Right lobe of liver (tissue), 6 donors: ENCODE data around the gene DIS3L2. TPM values are rescaled to one million over a fixed set of nuclear protein-coding genes. Genes with fewer than 3 reads are reported as not detected.

ENCODE experiments used
- ATAC-seq, 4 donors: fragments of 200-7000 bp; cut with Tn5 transposase; one replicate each; pipeline ENCODE4 v1.9.1; 2020; ENCODE audit warnings: mild to moderate bottlenecking in 4 of 4, moderate library complexity in 4 of 4
- DNase-seq, 3 donors: peaks; one replicate each; pipeline ENCODE4 v3.0.0-alpha.2; 2020
- H3K27ac ChIP-seq, 3 donors: fragments of 200-600 bp; one replicate each; pipeline ENCODE4 v1.8.0; 2022
- H3K27me3 ChIP-seq, 2 donors: fragments of 200-600 bp; one replicate each; pipeline ENCODE4 v1.8.0; 2022
- H3K36me3 ChIP-seq, 4 donors: fragments of 200-600 bp; sonication (generic) in 1 of 4; one replicate each; pipeline versions ENCODE4 v1.5.1 to v1.8.0; 2017 to 2022; ENCODE audit warnings: control low read depth in 1 of 4
- H3K4me1 ChIP-seq, 4 donors: fragments of 200-600 bp; sonication (generic) in 1 of 4; one replicate each; pipeline versions ENCODE4 v1.5.1 to v1.8.0; 2017 to 2022; ENCODE audit warnings: control low read depth in 1 of 4
- H3K4me3 ChIP-seq, 3 donors: fragments of 200-600 bp; one replicate each; pipeline ENCODE4 v1.8.0; 2022
- H3K9me3 ChIP-seq, 4 donors: fragments of 200-600 bp; sonication (generic) in 1 of 4; one replicate each; pipeline versions ENCODE4 v1.5.1 to v1.8.0; 2017 to 2022; ENCODE audit warnings: control low read depth in 1 of 4
- POLR2A ChIP-seq: fragments of 450-650 bp; IDR thresholded peaks from one replicate; pipeline ENCODE4 v1.6.1; 2017; ENCODE audit warnings: antibody characterized with exemption, mild to moderate bottlenecking
- WGBS: methylation state at CpG from one replicate; pipeline ENCODE4 v1.1.6; 2018; ENCODE audit warnings: low coverage, low lambda C conversion rate; ENCODE audit not compliant: insufficient coverage; ENCODE audit errors: missing lambda C conversion rate; 5-methylcytosine and 5-hydroxymethylcytosine counted together
- intact Hi-C, 2 donors: fragments of 100-400 bp; cut with DNase I; formaldehyde crosslinking; loops; one replicate each; pipeline versions ENCODE4 v1.11.2 to v1.14.1; 2022
- total RNA-seq, 6 experiments: library from RNA; depleted of rRNA in 2 of 6; stranded (reverse); fragments of >200 nt in 2 of 6; fragmentation: NEBNext Ultra II Directional in 3 of 6; extraction: Animal tissue kit (Norgen Biotek cat#: 25700) in 3 of 6; gene quantifications; one replicate each; pipeline versions ENCODE4 v1.1.0 to v1.2.4, GENCODE V29; 2016 to 2023
- TF ChIP-seq, protein P1 (sequence below), 4 donors: fragments of 200-600 bp in 3 of 4; fragments of 450-650 bp in 1 of 4; IDR thresholded peaks; one replicate each; pipeline versions ENCODE4 v1.5.1 to v1.8.0; 2016 to 2022; ENCODE audit warnings: antibody characterized with exemption in 4 of 4, mild to moderate bottlenecking in 2 of 4
- donor health status: DM: no; HTN: yes; CAD: no.
- donor health status: DM: no; HTN: no; CAD: no.
- donor health status: DM: no; HTN: no; CAD: no.
- donor health status: DM: no; HTN: yes; CAD: no.
- donor health status: DM: no; HTN: yes; CAD: no.

Gene DIS3L2
- total RNA-seq, 6 experiments from 2014 or later = 8.1 to 22.3 (median 16.7) TPM

DNA sequence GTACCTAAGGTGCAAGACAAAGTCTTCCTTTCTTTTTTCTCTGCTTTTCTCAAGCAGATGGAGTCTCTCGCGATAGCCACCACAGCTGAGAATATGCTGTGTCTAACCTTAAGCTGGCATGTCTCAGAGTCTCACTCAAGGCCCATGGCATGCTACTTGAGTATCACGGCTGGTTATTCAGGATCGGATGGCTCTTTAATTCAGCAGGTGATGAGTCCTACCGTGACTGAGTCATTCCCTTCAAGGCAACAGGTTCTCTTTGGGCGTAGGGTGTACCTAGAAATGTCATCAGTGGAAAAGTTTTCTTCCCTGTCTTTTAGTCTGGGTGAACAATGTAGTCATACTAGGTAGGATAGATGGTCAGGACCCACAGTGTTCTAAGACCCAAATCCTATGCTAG lies 136.2 kb downstream of the DIS3L2 start:
- H3K27me3 ChIP-seq = no peaks in the 10 kb centered on the region
- H3K4me1 ChIP-seq = no peaks in the 10 kb centered on the region
- WGBS = 100% methylated on average over 3 of the region's 6 CpGs
- no peak overlapping the region for H3K4me3 ChIP-seq
- no peak for DNase-seq
- intact Hi-C loops = no loop called here
- no peaks in the 10 kb centered on the region for H3K9me3 ChIP-seq
- H3K36me3 ChIP-seq = peaks cover 0 to 3% (median 0%) of the 10 kb centered on the region in 4 donors
- no peak for ATAC-seq
- TF ChIP-seq, protein P1, sequence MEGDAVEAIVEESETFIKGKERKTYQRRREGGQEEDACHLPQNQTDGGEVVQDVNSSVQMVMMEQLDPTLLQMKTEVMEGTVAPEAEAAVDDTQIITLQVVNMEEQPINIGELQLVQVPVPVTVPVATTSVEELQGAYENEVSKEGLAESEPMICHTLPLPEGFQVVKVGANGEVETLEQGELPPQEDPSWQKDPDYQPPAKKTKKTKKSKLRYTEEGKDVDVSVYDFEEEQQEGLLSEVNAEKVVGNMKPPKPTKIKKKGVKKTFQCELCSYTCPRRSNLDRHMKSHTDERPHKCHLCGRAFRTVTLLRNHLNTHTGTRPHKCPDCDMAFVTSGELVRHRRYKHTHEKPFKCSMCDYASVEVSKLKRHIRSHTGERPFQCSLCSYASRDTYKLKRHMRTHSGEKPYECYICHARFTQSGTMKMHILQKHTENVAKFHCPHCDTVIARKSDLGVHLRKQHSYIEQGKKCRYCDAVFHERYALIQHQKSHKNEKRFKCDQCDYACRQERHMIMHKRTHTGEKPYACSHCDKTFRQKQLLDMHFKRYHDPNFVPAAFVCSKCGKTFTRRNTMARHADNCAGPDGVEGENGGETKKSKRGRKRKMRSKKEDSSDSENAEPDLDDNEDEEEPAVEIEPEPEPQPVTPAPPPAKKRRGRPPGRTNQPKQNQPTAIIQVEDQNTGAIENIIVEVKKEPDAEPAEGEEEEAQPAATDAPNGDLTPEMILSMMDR (IDR thresholded peaks at IDR 0.05) = no peak
- TF ChIP-seq POLR2A = no peak
- H3K27ac ChIP-seq = no peak overlapping the region

DNA sequence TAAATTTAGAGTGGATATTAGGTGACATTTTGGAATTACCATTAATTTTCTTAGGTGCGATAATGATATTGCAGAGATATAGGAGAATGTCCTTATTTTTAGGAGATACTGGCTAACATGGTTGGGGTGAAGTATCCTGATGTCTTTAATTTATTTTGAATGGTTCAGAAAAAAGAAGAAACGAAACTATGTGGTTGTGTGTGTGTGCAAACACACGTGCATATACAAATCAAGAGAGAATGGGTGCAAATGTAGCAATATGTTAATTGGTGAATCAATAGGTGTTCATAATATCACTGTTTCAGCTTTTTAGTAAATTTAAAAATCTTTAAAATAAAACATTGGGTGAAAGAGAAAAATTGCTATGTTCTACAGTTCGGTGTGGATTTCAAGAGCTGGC lies 140.9 kb downstream of the DIS3L2 start:
- Histone ChIP-seq H3K4me3 (no peak overlapping the region), H3K27ac (no peak overlapping the region), H3K4me1 (no peaks in the 10 kb centered on the region), H3K36me3 (no peaks in the 10 kb centered on the region), H3K9me3 (no peaks in the 10 kb centered on the region), H3K27me3 (no peaks in the 10 kb centered on the region)
- ATAC-seq = no peak
- WGBS = 90% methylated on average over 4 of the region's 4 CpGs
- no peak for DNase-seq
- intact Hi-C loops = no loop called here
- TF ChIP-seq, protein P1 (IDR thresholded peaks at IDR 0.05) = no peak
- TF ChIP-seq POLR2A = no peak

DNA sequence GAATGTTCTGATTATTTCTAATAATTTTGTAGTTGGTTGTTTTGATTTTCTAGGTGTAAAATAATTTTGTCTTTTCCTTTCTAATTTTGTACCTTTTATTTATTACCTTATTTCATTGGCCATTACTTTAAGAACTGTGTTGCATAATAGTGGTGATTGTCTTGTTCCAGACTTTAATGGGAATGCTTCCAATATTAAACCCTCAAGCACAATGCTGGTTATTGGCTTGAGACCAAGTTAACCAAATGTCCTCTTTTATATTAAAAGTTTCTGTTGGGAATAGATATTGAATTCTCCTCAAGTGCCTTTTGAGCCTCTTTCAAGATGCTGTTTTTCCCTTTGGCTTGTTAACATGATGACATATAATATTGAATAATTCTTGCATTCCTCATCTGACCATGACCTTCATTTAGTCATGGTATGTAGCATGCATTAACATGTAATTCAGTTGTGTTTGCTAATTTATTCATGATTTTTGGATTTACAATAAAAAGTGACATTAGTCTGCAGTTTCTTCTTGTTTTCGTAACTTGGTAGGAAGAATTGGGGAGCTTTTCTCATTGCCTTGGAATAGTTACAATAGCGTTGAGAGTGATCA lies 141.7 kb downstream of the DIS3L2 start:
- TF ChIP-seq POLR2A = no peak
- TF ChIP-seq, protein P1 (IDR thresholded peaks at IDR 0.05) = no peak
- Histone ChIP-seq H3K4me3 (no peak overlapping the region), H3K27ac (no peak overlapping the region), H3K27me3 (no peaks in the 10 kb centered on the region), H3K36me3 (no peaks in the 10 kb centered on the region), H3K4me1 (no peaks in the 10 kb centered on the region), H3K9me3 (no peaks in the 10 kb centered on the region)
- DNase-seq (no peak), ATAC-seq (no peak)
- WGBS = 94% methylated on average over 2 of the region's 2 CpGs
- intact Hi-C loops = no loop called here

DNA sequence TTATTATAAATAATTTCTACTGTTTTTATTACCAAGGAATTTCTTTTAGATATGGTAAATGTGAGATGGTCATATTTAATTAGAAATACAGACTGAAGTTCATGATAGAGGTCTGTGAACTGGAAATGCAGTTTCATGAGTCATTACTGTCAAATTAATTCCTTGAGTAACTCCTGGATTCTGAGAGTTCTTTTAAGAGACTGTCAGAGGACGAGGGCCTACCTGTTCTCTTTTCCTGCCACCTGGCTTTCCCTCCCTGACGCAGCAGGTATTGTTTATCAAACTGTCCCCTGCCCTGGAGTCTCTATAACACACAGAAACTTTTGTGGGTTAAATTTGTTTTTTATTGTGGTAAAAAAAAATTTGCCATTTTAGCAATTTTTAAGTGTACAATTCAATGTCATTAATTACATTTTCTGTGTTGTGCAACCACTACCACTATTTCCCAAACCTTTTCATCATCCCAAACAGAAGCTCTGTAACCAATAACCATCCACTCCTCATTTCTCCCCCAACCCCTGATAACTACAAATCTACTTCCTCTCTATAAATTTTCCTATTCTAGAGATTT lies 142.6 kb downstream of the DIS3L2 start:
- no peak for DNase-seq
- intact Hi-C loops = no loop called here
- no peak for ATAC-seq
- no peaks in the 10 kb centered on the region for H3K4me1 ChIP-seq
- H3K4me3 ChIP-seq = no peak overlapping the region
- no peaks in the 10 kb centered on the region for H3K9me3 ChIP-seq
- H3K27me3 ChIP-seq = no peaks in the 10 kb centered on the region
- WGBS = 92% methylated on average over 2 of the region's 2 CpGs
- no peak overlapping the region for H3K27ac ChIP-seq
- TF ChIP-seq POLR2A = no peak
- TF ChIP-seq, protein P1 (IDR thresholded peaks at IDR 0.05) = no peak
- no peaks in the 10 kb centered on the region for H3K36me3 ChIP-seq
